Measurements from ENCODE around the gene SGPL1.

SGPL1 gene

DNA sequence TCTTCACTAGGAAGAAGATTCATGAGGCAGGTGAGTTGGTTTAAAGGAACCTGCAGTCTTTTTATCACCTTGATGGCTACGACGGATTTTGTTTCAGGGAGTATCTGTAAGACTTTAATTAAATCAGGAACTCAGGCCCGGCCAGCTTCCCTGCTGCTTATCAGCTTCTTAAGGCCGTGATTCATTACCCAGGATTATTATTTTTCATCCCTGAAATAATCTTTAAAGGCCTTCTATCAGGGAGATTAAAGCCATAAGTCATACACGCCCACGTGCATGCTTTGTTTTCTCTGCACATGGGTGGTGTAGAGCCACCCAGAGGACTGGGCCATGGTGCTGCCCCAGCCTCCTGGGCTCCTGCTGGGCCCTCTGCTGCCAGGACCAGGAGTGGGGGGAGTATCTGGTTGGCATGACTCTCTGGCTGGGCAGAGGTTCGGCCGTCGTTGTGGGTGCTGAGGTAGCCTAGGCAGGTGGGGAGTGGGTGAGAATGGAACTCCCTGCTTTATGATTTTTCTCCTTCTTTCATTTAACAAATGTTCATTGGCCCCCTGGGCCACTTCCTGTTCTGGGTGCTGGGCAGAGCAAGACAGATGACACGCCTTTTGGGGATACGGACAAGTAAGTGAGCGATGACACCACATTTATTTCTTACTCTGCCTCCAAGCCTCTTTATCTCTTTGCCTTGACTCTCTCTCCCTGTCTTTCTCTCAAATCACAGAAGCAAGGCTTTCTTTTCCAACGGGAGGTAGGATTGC lies 111.6 kb downstream of the SGPL1 start:
- DNase-seq = no peak

DNA sequence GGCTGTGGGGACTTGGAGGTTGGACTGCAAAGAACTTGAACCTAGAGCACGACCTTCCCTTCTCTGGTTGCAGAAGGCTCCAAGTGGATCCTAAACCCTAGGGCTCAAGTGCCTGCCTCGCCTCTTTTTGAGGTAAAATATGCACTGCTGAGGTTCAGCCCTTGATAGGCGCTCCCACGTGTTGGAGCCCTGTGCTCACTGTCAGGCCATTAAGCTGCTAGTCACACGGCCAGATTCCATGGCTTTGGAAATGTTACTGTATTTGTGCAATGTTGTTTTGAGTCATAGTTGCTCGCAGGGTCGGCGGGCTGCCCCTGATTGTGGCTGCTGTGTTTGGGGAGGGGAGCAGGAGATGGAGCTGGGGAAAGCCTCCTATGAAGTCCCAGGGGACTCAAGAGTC lies 112.4 kb downstream of the SGPL1 start:
- DNase-seq = no peak

DNA sequence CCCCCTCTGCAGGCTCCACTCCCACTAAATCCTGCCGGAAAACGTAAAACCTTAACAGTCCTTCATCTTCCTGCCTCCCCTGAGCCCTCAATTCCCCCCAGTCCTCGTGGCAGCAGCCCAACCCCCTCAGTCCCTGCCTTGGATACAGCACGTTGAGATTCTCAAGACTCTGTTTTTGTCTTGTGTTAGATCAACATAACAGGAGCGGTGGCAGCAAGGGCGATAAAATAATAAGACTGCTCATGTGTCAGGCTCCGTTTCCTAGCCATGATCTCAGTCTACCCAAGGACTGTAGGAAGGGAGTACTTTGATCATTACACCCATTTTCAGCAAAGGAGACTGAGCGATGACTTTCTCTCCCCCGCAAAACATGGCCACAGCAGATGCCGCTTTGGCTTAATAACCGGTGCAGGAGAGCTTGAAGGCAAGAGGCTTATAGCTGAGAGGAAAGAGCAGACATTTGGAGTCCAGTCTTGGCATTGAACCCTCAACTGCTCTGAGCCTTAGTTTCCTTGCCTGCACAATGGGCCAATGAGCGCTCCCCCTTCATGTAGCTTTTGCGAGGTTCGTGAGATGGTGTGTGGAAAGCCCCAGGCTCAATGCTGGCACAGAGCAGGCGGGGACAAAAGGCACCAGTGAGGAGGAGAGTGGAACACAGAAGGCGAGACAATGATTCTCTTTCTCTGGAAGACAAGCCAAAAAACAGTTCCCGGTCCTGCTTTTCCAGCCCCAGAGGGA lies 114.7 kb downstream of the SGPL1 start:
- DNase-seq = no peak

All from NCI-H2029 treated with DMSO at 0.1 percent for 48 hours (cell line).